HG03432 (cell line): ENCODE data around the gene KCNK7.

Experiments used
- ATAC-seq: cut with Tn5 transposase; IDR thresholded peaks from one replicate; pipeline ENCODE4 v1.9.1; 2021; ENCODE audit warnings: mild to moderate bottlenecking, moderate library complexity; ENCODE audit not compliant: unreplicated experiment

KCNK7 gene

DNA sequence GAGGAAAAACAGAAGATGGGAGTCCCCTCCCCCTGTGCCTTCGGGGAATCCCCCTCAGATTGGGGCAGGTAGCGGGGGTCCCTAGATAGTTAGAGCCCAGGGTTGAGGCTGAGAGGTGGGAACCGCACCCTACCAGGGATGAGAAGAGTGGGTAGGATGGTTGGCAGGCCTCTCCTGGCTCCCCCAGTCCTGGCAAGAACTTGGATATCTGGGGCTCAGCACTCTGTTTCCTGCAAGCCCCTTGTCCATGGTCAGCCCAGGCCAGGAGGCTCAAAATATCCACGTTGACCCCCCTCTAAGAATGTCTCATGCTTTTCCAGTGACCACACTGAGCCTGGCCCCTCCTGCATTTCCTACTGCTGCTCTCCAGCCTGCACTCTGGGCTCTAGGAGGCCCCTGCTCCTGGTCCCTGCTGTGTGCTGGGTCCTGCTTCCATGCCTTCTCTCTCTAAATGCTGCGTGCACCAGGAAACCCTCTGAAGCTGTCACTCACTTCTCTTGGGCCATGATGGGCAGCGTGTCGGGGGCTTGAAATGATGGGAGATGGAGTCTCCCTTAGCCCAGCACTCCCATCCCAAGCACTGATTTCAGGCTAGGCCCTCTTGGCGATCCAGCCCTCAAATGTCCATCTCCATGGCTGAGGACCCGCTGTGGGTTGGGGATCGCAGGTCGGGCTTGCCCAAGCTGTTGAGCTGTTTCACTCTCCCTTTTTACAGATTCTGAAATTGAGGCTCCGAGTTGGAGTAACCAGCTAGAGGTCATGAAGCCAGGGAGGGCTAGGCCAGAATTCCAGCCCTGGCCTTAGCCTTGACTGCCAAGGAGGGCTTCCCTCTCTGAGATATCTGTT lies 16.4 kb upstream of the KCNK7 start:
- ATAC-seq, result no peak

DNA sequence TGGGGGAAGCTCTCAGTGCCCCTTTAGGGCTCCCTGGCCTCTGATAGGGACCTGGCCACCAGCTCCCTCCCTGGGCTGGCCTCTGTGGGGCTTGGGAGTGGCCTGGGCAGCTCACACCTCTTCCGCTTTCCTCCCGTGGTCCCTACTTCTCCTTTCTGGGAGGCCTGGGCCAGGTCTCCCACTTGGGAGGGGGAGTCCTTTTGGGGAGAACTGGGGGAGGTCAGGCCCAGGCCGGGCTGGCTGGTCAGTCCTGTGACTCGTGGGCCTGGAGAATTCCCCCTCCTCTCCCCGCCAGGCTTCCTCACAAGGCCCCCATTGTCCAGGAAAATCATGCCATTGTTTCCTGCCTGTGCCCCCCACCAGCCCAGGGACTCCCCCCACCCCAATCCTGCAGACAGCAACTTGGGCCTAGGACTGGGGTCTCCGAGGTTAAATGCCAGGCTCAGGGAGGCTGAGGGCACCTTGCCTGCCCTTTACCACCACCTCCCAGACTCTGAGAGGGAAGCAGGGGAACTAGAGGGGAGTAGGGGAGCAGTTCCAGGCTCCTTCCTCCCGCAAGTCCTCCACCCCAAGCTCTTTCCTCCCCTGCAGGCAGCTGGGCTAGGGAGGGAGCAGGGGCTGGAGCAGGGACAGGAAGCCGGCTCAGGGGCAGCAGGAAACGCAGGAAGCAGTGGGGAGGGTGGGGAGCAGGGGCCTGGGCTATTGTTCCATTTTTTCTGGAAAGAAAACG lies 15.6 kb upstream of the KCNK7 start:
- no peak for ATAC-seq

DNA sequence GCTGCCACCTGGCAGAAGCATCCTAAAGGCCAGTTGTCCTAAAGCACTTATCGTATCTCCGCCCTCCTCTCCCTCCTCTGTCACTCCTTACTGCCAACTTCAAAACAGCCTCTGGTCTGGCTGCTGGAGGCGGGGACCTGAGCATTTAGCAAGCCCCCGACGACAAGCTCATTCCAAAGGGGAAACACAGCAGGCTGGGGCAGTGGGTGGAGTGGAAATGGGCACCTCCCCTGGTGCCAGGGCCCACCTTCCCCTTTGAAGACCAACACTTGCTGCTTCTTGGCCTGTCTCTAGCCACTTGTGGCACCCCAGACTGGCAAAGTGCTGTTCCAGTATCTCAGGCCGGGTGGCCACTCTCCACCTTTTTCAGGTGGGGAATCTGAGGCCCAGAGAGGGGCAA lies 14.8 kb upstream of the KCNK7 start:
- no peak for ATAC-seq

DNA sequence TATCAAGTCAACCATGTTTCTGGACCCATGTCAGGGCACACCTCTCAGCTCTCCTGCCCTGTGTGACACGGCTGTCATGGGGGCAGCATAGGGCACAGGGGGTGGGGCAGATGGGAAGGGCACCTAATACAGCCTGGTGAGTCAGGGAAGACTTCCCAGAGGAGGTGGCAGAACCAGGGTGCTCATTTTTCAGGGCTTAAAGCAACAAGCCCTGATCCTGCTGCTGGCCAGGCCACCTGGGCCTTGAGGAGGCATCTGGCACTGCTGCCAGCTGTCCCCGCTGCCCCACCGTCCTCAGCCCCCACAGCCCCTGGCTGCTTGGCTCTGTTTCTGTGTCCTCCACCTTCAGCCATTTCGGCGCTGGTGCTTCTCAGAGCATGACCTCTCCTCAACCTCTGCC lies 14.1 kb upstream of the KCNK7 start:
- ATAC-seq, result no peak

DNA sequence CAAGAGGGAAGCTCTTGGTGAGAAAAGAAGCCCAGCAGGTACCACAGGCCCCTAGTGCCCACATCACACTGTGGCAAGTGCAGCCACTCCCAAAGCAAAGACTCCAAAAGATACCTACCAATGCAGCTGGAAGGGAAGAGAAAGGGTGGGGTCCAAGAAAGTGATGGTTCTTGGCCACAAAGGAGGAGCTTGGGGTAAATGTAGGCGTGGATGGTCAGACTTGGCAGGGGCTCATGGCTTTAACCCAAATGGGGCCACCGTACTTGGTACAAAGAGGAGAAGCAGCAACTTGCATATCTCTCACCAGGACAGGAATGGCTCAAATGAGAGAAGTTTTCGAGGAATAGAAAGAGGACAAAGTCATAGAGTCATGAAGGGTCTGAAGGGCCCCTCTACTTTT lies 13.6 kb upstream of the KCNK7 start:
- no peak for ATAC-seq

DNA sequence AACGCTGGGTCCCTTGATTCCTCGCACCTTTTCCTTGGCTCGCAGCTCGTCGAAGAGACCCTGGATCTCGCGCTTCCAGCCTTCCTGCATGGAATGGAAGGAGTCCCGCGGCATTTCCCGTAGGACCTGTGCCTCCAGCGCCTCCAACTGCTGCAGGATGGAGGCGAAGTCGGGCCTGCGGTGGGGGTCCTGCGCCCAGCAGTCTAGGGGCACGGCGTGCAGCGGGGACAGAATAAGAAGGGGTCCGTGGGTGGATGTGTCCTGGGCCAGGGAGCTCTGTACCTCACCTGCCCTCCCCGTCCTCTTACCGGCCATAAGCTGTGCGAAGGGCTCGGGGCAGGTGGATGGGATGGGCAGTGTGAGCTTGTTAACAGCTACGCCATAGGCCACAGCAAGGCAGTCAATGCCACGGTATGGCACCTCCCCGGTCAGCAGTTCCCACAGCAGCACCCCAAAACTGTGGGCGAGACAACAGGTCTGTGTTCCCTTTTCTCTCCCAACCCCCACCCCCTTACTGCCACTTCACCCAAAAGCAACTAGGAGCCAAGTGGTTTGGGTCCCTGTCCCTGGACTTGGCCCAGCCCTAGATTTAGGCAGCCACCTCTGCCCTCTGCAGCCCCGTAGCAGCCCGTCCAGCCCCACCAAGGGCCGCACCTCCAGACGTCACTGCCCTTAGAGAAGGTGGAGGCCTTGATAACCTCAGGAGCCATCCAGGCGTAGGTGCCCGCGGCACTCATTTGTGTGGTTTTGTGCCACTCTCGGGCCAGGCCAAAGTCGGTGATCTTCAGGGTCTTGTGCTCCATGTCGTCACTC lies 12.2 kb upstream of the KCNK7 start:
- no peak for ATAC-seq

DNA sequence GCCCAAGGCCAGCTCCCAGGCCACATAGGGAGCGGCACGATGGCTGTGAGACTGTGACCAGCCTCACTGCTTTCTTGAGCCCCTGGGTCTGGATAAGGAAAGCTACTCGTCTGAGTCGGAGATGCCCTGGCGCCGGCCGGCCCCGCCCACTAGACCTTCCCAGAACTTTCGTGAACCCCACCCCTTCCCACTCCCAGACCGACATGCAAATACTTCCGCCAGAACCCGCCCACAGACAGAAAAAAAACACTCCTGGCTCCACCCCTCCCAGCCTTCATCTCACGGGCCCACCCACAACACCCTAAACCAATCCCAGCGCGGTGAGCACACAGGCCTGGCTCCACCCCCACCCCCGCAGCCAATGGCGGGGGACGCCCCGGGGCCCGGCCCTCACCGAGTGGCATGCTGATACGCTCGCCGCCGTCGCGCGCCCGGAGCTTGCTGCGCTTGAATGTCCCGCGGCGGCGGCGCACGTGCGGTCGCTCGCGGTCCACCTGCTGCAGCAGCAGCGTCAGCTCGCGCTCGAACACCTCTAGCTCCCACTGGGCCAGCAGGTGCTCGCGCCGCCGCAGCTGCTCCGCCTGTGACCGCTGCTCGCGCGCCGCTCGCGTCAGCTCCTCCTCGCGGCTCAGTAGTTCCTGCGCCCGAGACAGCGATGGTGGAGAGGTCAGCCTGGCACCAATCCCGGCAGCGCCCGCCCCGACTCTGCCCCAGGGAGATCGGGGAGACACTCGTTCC lies 11.4 kb upstream of the KCNK7 start:
- no peak for ATAC-seq

DNA sequence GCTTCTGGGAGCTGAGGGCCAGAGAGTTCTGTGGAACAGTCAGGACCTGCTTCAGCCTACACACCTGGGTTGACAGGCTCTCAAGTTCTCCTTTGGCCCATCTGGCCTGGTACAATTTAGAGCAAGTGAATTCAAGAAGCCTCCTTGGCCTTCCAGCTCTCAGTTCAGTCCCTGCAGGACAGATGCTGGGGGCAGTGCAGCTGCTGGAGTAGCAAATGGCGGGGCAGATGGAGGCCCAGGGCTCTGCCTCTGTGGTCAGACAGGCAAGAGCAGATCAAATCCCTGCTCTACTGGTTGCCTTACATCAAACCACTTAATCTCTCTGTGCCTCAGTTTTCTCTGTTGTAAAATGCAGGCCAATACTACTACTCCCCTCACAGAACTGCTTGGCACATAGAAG lies 8.7 kb upstream of the KCNK7 start:
- ATAC-seq, result no peak

DNA sequence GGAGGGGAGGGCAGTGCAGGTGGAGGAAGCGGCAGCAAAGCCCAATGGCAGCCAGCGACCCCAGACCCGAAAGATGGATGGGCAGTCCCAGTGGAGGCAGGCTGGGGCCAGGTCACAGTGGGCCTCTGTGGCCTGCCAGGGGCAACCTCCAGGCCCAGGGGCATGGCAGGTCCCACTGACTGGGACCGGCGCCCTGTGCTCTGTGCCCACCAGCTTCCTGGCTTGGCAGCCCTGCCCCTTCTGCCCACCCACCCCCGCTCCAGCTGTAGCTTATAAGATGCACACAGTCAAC lies 4.3 kb upstream of the KCNK7 start:
- no peak for ATAC-seq

DNA sequence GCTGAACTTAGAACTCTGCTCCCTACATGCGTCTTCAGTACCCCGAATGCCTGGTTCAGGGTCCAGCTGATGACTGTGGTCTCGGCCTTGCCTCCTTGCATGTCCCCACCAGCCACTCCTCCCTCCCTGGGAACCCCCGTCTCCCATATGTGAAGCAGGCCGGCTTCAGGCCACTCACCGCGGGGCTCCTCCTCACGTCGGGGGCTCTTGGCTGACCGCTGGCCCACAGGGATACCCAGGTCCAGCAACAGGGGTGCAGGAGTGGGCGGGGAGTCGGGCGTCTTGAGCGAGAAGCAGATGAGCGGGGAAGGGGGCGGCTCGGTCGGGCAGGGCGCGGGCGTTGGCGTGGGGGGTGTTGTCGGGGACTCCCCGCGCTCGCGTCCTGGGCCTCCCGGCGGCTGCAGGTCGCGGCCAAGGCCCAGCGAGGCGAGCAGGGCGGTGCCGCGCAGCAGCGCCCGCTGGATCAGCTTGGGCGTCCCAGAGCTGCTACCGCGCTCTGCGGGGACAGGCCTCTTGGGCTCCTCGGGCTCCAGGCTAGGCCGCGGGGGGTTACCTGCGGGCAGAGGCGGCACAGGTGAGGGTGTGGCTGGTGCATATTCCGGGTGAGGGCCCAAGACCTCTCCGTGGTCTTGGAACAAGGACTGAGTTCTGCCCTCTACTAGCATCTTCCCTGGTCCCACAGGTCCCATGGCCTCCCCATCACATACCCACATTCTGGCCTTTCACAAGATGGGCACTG lies 3.8 kb upstream of the KCNK7 start:
- ATAC-seq, result no peak

DNA sequence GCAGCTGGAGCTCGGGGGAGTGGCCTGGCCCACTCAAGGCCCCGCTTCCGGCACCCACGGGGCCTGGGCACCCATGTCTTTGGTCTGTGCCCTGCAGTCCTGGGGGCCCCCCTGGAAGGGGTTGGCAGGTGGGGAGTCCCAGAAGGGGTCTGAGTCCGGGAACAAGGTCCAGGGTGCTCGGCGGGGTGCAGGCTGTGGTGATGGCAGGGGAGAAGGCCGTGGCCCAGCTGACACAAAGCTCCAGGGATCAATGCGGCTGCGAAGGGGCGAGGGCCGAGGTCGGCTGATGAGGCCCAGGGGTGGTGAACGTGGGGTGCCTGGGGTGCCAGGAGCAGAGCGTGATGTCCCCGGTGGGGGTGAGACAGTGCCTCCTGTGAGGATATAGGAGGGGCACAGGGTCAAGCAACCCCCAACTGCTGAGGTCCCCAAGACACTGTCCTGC lies 2.7 kb upstream of the KCNK7 start:
- no peak for ATAC-seq

DNA sequence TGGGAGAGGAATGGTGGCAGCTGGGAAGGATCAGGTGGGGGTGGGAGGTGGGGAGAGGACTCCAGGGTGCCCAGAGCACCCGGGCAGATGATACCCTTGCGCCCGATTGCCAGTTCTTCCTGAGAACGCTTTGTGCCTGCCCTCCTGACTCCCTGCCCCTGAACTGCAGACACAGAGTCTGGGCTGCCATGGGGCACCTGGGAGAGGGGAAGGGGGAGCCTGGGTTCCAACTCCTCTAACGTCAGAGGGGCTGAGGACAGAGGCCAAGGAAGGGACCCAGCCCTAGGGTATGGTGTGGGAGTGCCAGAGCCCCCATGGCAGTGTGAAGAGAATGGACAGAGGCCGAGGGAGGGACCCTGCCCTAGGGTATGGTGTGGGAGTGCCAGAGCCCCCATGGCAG lies 920 bp upstream of the KCNK7 start:
- no peak for ATAC-seq

DNA sequence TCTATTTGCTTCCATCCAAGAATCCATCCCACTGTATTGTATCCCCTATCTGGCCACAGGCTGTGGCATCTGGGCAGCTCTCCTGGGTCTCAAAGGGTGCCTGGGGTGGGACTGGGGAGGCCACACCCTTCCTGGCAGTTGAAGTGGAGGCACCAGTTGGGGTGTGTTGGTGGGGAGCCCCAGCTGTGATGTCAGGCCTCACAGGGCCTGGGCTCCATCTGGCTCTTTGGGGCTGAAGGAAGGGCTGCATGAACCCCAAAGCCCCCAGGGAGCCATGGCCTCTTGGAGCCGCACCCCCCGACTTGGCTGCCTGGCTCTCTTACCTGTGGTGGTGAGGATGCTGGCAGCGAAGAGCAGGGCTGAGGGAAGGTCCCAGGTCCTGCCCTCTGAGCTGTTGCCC lies 469 bp downstream of the KCNK7 start:
- ATAC-seq, result no peak

DNA sequence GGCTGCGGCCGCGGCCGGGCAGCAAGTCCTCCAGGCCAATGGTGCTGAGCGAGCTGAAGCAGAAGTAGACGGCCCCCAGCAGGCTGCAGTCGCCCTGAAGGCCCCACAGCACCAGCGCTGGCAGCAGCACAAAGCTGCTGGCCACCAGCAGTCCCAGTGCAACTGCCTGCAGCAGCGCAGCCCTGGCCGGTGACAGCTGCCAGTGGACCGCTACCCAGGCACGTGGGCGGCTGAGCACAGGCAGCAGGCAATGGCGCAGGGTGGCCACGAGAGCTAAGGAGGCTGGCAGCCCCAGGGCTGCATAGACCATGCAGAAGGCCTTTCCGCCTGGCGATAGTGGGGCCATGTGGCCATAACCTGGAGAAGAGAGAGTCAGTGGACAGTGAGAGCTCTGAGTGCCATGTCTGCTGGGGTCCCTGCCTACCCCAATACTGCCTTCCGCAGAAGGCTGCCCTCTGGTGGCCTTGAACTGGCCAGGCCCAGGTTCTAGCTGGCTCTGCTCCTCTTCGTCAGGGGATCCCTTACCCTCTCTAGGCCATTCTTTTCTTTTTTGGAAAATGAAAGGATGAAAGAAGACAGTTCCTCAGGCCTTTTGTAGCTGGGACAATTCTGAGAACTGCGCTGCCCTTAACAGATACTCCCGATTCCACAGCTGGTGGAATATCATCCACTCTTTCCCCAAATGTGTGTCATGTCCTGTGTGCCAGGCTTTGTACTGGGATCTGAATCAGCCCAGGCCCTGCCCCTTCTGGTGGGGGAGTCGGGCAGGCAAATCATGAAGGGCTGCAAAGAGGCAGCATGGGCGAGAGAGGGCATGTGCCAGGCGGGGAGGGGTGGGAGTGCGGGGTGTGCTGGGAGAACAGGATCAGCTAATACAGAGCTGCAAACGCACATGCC lies 1.8 kb downstream of the KCNK7 start:
- no peak for ATAC-seq

DNA sequence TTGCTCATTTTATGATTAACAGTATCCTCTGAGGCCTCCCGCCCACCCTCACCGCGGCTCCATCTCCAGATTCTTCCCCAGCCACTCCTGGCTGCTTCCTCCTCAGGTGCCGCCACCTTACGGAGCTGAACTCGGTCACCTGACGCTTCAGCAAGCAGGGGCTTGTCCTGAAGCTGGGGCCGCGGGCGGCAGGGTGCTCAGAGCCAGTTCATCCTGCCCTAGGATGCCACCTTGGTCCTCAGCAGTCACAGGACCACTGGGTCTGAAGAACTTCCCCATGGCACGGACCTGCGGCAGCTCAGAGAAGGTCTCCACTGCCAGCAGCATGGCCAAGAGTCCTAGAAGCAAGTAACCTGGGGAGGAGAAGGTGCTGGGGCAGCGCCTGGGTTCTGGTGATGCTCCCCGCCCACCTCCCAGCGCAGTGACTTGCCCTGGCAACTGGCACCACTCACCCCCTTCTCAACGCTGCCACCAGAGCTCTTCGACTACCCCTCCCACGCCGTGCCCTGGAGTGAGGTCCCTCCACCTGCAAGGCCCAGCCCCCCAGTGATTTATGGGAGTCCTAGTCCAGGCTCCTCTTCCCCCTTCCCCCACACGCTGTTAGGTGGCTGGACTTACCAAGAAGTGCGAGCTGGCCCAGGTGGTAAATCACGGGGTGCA lies 2.6 kb downstream of the KCNK7 start:
- no peak for ATAC-seq

DNA sequence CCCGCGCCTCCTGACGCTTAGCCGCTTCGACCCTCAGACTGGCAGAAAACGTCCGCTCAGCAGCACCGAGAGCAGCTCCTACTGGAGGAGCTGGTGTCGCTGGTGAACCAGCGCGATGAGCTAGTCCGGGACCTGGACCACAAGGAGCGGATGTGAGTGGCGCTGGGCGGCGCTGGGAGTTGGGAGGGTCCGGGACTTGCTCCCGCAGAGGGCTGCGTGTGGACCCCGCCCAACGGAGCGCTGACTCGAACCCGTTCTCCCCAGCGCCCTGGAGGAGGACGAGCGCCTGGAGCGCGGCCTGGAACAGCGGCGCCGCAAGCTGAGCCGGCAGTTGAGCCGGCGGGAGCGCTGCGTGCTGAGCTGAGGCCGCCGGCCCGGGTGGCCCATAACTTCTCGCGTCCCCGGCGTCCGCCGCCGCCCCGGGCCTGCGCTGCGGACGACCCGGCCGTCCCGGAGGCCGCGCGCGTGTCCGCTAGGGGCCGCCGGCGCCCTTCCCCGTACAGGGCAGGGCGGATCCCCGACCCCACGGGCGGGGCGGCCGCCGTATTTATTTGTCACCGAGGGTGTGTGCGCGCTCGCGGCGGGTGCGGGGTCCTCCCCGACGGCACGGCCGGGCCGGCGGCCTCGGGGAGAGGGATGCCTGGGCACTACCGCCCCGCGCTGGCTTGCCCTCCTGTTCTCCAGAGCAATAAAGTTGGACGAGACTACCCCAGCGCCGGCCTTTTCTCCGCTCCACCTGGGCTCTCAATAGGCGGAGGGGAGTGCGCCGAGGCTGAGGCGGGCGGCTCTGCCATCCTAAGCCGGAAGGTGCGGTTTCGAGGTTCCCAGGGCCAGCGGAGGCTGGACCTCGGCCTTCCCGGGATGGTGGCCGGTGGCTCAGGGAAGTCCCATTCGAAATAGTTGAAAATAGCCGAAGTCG lies 3.4 kb downstream of the KCNK7 start:
- no peak for ATAC-seq

DNA sequence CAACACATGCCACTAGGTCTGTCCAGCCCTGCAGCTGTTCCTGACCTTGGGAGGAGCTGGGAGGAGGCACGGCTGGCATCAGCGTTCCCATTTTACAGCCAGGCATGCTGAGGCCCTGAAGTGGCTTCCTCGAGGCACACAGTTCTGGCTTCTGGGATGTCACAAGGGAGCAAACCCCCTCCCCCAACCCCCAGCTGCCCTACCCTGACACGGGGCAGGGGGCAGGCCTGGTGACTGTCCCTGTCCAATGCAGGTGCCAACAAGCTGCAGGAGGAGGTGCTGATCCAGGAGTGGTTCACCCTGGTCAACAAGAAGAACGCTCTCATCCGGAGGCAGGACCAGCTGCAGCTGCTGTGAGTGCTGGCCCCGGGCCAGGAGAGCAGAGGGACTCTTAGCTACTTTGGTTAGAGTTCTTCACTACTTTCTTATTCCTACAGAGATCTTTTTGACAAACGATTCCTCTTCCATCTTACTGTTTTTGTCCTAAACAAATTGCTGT lies 5.3 kb downstream of the KCNK7 start:
- ATAC-seq, result no peak
